GM18907 (cell line): Measurements from ENCODE around the gene SEC31A.

Source experiments
- ATAC-seq: cut with Tn5 transposase; IDR thresholded peaks from one replicate; pipeline ENCODE4 v1.9.1; 2021; ENCODE audit warnings: mild to moderate bottlenecking, moderate library complexity; ENCODE audit not compliant: unreplicated experiment

Gene SEC31A

DNA sequence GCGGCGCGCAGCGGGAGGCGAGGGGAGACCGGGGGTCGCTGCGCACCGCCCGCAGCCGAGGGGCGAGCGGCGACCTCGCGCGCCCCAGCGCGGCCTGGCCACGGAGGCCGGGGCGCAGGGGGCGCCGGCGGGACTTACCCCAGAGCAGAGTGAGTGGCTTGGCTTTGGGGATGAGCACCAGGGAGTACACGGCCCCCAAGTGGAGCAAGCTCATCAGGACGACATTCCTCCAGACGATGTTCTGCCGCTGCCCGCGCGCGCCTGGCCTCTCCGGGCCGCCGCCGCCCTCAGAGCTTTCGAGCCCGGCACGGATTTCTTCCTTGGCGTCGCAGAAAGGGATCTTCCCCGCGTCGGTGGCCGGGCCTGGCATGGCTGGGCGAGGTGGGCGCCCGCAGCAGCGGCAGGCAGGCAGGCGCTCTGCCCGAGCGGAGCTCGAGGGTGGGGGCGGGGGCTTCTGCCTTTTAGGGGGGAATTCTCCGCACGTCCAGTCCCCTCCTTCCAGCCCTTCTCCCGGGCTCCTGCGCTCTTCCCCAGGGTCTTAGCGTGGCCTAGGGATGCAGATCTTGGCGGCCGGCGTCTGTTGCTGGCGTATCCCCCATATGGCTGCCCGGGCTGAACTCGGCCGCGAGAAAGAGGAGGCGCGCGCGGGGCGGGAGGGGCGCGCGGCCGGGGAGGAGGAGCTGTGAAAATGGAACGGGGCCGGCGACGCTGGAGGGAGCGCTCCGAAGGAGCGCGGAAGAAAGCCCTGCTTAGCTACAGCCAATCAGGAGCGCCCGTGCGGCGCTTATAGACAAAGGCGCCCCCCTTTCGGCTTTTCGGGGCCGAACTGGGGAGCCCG is 92.6 kb downstream of the SEC31A start, which contains the start of gene SCD5:
SCD5 (minus strand) TSS at position 629 of the 838 bp plus-strand sequence; CDS start at position 370, 259 bp downstream.
- ATAC-seq = peak; percentile 91

DNA sequence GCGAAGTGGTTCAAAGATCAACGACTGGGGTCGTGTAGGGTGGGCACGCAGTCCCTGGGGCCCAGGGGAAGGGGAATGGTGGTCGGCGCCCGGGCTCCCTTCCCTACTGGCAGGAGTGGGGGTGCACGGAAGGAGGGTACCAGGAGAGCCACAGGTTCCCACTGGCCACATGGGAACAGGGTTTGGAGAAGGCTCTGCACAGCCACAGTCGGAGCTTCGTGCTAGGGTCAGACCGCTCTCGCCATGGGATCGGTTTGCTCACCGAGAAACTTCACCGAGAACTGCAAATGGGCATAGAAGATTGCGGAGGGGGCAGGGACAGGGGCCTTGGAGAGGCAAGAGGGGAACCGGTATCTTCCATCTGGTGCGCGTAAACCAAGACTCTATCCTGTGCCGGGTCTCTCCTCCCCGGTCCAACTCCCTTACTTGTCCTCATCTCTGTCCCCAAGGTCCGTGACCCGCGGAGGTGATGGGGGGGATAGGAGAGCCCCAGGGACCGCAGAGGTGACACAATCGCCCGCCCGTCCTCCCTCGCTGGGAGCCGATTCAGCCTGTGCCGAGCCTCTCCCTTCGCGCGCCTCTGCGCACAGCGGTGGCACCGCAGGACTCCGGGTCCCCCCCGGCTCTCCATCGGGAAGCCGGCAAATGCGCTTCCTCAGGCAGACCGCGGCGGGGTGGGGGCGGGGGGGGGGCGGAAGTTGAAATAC is 93.4 kb downstream of the SEC31A start:
- no peak for ATAC-seq

DNA sequence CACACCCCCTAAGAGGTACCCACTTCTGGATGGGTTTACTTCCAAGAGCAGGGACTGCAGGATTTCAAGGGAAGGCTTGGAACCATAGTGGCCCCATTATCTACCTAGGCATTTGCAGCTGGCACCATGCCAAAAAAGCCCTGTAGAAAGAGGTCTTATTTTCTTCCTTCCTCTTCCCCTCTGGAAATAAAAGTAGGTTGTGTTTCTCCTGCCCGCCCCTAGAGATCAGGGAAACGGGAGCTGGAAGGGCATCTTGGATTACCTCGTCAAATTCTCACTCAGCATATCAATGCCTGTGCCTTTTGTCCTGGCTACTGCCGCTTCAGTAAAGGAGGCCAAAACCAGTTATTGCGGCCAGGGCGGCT is 93.9 kb downstream of the SEC31A start:
- ATAC-seq = no peak

DNA sequence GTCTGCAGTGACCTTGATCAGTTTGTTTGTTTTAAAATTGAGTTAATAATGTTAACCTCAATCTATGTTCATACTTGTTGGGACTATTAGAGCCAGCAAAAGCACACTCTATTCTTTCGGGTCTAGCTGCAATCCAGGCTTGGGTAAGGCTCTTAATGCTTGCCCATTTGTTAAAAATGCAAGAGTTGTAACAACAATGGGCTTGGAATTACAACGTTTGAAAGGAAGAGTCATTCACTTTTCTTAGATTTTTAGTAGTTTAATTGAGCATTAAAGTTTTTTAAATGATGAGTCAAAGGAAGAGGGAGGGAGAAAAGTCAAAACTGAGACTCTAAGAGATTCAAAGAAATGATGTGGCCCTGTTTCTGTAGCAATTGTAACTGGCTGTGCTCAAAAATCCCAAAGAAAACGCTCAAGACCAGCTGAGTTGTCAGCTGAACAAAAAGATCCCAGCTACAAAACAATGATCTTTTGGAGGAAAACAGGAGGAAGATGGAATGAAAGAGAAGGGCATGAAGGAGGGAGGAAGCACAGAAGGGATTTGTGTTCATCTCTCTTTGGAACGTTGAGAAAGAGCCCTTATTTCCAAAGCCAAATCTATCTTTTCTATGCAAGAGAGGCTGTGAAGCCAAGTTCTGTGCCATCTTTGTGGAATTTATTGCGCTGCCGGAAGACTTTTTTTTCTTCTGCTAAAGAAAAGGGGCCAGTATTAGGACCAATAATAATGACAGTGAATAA is 97.9 kb downstream of the SEC31A start:
- no peak for ATAC-seq

DNA sequence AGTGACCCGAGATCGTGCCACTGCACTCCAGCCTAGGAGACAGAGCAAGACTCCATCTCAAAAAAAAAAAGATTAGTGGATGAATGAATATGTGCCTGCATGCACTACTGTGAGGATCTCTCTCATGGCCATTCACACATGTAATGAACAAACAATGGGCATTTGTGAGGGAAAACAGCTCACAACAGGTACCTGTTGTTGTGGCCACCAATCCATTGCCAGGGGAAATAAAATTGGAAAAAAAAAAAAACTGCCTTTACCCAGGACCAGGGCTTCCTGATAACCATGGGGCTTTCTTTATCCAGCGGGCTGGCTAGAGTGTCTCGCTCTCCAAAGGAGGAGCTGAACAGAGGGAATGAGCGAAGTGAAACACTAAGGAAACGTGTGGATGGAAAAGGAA is 99.8 kb downstream of the SEC31A start:
- no peak for ATAC-seq

DNA sequence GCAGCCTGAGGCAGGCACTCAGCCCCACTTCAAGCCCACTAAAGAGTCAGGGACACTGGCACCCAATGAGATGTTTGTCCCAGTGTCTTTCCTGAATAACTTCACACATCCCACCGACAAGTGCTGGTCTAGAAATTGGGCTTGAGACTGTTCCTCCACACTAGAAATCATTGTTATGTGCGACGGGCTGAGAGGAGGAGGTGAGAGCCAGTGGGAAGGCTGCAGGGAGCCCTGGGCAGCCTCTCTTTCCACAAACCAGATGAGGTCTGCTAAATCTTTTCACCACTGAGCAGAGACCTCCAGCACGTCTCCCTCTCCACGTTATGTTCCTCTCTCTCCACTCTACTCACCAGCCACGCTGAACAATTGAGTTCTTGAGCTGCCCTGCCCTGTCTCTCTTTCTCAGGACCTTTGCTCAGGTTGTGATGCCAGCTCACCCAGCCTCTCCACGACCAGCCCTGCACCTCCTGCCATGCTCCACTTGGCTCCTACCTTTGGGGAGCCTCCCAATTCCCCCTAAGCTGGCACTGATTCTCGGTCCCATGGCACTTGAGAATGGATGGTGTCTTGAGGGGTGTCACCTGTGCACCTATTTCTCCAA is 100.8 kb downstream of the SEC31A start:
- ATAC-seq = no peak

DNA sequence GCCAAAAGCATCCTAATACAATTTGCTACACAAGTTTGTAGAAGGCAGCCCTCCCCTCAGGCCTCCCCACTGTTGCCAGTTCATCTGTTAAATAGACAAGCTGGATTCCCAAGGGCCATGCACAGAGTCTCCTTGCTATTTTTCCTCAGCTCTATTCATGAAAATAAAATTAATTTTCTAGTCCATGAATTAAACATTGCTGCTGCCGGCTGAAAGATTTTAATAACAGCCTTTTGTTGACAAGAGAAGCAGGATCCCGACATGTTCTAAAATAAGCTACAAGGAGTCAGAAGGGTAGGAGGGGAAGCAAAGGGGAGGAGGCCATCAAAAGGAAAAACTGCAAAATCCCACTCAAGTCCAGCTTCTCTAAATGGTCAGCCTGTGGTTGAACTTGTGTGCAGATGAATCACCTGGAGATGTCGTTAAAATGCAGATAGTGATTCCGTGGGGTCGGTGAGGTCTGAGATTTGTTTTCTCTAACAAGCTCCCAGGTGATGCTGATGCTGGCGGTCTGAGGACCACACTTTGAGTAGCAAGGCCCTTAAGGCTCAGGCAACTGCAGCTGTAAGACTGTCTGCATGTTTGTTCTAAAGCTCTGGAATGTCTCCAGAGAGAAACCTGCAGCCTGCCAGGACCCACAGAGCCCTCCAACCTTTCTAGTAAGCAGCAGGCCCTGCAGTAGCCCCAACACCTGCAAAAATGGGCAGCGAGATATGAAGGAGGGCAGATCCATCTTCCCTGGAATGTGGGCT is 101.8 kb downstream of the SEC31A start:
- ATAC-seq = no peak

DNA sequence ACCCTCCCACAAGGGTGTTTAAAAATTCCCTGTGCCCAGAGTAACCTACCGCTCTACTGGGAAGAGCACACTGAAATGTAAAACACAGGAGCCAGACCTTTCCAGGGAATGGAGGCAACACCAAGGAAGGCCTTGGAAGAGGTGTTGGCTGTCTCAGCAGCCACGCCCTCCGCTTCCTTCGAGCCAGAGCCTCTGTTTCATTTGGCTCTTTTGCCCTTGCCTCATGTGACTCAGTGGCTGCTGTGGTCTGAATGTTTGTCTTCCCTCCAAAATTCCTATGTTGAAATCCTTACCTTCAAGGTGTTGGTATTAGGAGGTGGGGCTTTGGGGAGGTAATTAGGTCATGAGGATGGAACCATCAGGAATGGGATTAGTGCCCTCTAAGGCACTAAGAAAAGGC is 103.6 kb downstream of the SEC31A start:
- ATAC-seq = no peak

DNA sequence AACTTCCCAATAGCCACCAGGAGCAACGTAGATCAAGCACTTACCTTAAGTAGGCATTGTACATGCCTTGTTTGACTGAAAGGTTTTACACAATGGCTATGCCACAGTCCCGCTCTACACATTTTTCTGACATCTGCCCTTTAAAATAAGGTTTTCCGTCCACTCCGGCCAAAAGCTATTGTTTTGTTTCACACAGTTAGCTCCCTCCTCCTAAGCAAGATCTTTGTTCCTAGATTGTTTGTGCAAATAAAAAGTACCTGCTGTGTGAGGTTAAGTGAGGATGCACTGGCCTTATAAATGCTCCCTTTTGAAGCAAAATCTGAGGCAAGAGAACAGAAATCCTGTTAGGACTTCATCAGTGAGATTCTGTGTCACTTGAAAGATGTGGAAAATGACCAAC is 104.1 kb downstream of the SEC31A start:
- no peak for ATAC-seq

DNA sequence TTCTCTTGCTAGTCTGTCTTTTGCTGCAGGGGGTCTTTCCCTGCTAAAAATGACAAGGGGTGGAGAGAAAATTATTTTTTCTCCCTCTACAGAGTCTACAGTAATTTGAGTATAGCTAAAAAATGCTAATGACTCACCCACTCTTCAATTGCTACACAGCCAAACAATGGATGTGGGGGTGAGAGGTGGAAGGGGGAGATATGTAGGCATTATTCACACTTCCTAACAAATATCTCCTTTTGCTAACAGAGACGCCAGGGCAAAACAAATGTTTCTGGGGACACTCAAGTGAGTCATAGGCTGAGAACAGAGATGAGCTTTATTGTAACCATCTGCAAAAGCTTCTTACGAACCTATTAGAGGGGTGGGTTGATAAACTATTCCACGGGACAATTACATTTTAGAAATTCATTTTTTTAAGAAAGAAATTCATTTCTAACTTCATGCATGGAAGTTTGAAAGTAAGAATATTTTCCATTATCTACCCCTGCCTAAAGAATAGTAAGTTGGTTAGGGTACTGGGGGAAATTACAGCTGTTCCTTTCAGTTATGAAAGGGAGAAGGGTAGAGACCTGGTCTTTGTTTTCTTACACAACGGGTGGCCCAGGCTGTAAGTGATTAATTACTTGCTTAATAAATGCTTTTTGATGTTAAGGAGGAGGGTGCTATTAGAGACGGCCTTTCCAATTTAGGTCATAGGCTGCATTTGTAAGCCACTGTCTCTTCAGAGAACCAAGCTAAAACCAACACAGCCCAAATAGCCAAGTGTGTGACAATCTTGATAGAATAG is 105.1 kb downstream of the SEC31A start:
- ATAC-seq = no peak

DNA sequence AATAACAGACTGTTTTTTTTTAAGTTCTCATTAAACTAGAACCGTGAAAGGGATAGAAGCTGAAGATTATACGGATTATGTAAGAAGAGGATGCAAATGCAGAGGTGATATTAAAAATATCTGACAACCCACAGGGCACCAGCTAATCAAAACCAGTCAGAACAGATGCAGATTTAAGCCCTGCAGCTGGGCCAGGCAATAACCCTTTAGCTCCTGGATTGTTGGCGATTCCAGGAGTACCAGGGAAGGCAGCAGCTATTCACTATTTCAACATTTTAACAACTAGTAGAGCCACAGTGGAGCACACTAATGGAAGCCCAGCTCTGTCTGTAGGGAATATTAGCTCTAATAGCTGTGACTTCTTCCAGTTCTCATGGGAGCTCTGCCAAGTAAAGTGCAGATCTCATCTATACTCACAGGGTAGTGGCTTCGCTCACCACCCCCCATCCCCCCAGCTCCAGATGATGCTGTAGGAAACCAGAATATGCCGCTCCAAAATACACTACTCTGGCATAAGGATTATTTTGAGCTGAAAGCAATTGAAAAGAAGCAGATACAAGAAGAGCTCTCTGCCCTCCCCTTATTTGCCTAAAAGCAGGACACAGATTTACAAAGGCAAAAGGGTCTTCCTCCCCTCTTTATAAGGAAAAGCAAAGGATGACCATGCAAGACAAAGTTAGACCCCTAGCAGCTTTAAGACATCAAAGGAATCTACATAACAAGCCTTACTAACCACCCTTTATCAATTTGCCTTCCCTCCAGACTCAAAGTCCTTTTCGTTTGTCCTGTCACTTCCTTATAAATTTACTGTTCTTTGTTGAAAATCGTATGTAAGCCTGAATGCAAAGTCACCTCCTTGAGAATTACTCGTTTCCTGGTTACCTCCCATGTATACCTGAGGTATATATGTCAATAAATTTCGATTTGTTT is 106.0 kb downstream of the SEC31A start:
- no peak for ATAC-seq

DNA sequence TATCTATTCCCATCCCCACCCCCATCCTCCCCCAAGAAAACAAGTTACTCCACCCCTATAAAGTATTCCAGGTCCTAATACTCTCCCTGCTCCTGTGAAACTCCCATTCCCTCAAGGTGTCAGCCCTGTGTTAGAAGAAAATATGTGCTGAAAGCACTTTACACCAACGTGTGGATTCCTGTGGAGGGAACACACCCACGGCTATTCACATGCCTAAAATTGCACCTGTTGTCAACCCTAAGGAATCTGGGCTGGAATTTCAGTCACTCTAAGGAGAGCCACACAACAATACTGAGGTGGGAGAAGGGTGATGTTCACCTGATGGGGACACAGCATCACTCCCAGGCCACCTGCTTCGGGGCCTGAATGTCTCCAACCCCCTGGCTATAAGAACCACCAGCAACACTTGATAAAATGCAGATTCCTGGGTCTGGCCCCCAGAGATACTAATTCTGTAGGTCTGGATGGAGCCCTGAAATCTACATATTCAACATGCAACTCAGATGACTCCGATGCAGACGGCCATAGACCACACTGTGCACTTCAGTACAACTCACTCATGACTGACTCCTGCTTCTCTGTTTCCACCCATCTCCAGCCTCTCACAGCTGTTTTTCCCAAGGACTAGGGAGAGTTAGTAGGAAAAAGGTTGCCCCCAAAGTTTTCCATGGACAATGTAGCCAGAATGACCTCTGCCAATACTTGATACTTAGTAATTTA is 108.2 kb downstream of the SEC31A start:
- no peak for ATAC-seq

DNA sequence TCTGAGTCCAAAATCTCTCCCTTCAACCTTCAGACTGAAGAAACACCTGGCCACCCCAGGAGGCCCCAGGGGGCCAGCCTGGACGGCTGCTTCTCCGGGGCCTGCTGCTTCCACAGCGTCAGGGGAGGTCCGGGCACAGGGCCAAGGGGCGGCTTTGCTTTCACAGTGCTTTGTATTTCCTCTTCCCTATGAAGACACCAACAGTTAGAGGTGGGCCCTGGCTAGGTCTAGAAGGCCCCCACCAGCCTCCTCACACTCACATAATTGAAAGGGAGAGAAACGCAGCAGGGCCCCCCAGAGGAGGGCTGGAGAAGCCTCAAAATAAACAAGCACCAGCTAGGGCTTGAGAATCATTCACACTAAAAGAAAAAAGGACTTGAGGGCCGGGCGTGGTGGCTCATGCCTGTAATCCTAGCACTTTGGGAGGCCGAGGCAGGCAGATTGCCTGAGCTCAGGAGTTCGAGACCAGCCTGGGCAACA is 110.2 kb downstream of the SEC31A start:
- peak; percentile 74 for ATAC-seq

DNA sequence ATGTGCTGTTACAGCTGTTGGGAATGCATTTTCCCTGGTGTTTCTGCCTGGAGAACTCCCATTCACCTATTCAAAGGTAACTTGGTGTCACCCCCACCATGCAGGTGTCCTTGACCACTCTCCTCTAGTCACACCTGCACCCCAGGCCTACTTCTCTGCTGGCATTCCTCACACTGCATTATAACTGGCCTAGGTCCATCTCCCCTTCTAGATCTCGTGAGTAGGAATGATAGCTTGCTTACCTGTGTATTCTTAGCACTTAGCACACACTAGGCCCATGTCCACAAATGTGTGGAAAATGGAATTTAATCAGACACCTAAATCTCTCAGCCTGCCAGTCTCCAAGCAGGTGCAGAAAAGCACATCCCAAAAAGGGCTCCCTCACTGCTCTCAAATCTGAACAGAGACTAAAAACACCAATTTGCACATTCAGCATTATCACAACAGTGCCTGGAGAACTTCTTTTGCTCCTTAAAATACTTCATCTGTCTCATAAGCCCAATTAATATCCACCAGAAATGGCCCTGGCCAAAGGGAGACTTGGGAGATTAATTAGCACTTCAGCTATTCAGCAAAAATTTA is 110.7 kb downstream of the SEC31A start:
- no peak for ATAC-seq

DNA sequence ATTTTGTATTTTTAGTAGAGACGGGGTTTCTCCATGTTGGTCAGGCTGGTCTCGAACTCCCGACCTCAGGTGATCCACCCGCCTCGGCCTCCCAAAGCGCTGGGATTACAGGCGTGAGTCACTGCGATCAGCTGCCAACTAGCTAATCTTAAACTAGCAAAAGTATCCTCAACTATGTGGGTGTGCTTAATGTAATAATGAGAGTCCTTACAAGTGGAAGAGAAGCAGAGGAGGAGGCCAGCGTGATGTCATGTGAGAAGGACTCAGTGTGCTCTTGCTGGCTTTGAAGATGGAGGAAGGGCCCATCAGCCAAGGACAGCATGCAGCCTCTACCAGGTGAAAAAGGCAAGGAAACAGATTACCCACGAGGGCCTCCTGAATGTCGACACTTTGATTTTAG is 111.9 kb downstream of the SEC31A start:
- ATAC-seq = no peak

DNA sequence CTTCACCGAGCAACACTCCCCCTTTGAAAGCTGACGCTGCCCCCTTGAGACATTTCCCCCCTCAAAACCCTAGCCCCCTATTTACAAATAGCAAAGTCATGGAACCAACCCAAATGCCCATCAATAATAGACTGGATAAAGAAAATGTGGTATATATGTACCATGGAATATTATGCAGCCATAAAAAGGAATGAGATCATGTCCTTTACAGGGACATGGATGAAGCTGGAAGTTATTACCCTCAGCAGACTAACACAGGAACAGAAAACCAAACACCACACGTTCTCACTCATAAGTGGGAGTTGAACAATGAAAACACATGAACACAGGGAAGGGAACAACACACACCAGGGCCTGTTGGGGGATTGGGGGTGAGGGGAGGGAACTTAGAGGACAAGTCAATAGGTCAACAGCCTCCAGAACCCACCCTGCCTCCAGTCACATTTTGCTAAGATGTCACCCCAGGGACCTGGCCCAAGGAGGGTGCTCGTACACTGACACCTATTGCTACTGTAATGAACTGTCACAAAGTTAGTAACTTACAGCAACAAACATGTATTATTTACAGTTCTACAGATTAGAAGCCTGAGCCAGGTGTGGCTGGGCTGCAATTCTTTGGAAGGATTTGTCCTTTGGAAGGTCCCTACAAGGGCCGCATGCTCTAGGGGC is 113.0 kb downstream of the SEC31A start:
- ATAC-seq = no peak
